Upper lobe of left lung (tissue), 6 donors: Measurements from ENCODE around the gene AREL1. TPM values are rescaled to one million over a fixed set of nuclear protein-coding genes. Genes with fewer than 3 reads are reported as not detected.

ENCODE experiments used
- ATAC-seq, 2 donors: fragments of 200-7000 bp; cut with Tn5 transposase; one replicate each; pipeline ENCODE4 v1.9.1; 2022; ENCODE audit warnings: mild to moderate bottlenecking in 2 of 2, moderate library complexity in 2 of 2; ENCODE audit not compliant: low FRiP score in 2 of 2
- DNase-seq, 2 donors: peaks; one replicate each; pipeline ENCODE4 v3.0.0-alpha.2; 2019 to 2020
- H3K27ac ChIP-seq, 4 donors: fragments of 200-600 bp; sonication (generic); one replicate each; pipeline ENCODE4 v1.5.1; 2016 to 2019
- H3K27me3 ChIP-seq, 4 donors: fragments of 200-600 bp; sonication (generic); one replicate each; pipeline ENCODE4 v1.5.1; 2017 to 2019
- H3K36me3 ChIP-seq, 4 donors: fragments of 200-600 bp; sonication (generic); one replicate each; pipeline ENCODE4 v1.5.1; 2016 to 2019
- H3K4me1 ChIP-seq, 4 donors: fragments of 200-600 bp; sonication (generic); one replicate each; pipeline ENCODE4 v1.5.1; 2018 to 2019
- H3K4me3 ChIP-seq, 4 donors: fragments of 200-600 bp; sonication (generic); one replicate each; pipeline ENCODE4 v1.5.1; 2017 to 2019; ENCODE audit warnings: mild to moderate bottlenecking in 2 of 4, moderate library complexity in 1 of 4
- H3K9me3 ChIP-seq, 4 donors: fragments of 200-600 bp; sonication (generic); one replicate each; pipeline ENCODE4 v1.5.1; 2018 to 2019
- CTCF ChIP-seq, 6 experiments: fragments of 450-650 bp in 4 of 6; fragments of 200-600 bp in 2 of 6; sonication (generic) in 2 of 6; IDR thresholded peaks; one replicate each; pipeline ENCODE4 v1.5.1; 2016 to 2019; ENCODE audit warnings: antibody characterized with exemption in 6 of 6
- EP300 ChIP-seq, 4 donors: sonication (generic); formaldehyde crosslinking; IDR thresholded peaks; one replicate each; pipeline ENCODE4 v1.5.1; 2017; ENCODE audit warnings: antibody characterized with exemption in 4 of 4, control low read depth in 2 of 4
- POLR2A ChIP-seq, 4 donors: fragments of 450-650 bp; IDR thresholded peaks; one replicate each; pipeline ENCODE4 v1.5.1; 2016 to 2017; ENCODE audit warnings: antibody characterized with exemption in 4 of 4, mild to moderate bottlenecking in 2 of 4
- POLR2AphosphoS5 ChIP-seq, 2 donors: sonication (generic); formaldehyde crosslinking; IDR thresholded peaks; one replicate each; pipeline ENCODE4 v1.5.1; 2017; ENCODE audit warnings: antibody characterized with exemption in 2 of 2
- WGBS, 2 donors: methylation state at CpG; one replicate each; pipeline ENCODE4 v1.1.5; 2017 to 2018; 5-methylcytosine and 5-hydroxymethylcytosine counted together
- total RNA-seq, 6 donors: library from RNA; depleted of rRNA in 4 of 6; stranded (reverse); fragments of >200 nt in 4 of 6; gene quantifications; one replicate each; pipeline versions ENCODE4 v1.1.0 to v1.2.1, GENCODE V29; 2016 to 2021
- donor health status: DM: no; HTN: no; CAD: no; lungs with moderate emphysema.
- donor health status: DM: no; HTN: yes; CAD: no; lungs with severe emphysema.

Gene AREL1
- total RNA-seq, 6 donors from 2014 or later, result 13.5 to 44.0 (median 28.9) TPM

DNA sequence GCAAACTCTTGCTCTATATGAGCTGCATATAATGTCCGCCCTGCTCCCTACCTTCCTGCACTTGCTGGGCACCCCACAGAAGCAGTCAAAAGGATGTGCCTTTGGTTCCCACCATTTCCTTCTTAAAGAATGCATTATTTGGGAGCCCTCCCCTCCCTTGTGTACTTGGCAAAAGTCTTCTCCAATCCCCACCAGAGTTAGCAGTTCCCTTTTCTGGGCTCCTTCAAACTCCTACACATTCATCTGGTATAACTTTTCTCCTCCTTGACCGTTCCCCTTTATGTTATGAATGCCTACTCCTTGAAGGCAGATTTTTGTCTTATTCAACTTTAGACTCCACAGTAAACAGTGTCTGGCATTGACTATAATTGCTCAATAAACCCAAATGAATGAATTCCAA, 27.8 kb downstream of the AREL1 start:
- H3K4me1 ChIP-seq, result peaks cover 0 to 6% (median 0%) of the 10 kb centered on the region in 4 donors
- DNase-seq (no peak), ATAC-seq (peak in 1 of 2 donors; percentile 28)
- H3K36me3 ChIP-seq, result peaks cover 5 to 65% (median 29%) of the 10 kb centered on the region in 4 donors
- H3K9me3 ChIP-seq, result no peaks in the 10 kb centered on the region
- H3K4me3 ChIP-seq, result no peak overlapping the region
- peak overlapping the region in 2 of 4 donors; percentile 48 to 56 for H3K27ac ChIP-seq
- WGBS, 2 donors, result 83 to 84% methylated on average over 2 of the region's 2 CpGs
- no peak for TF ChIP-seq POLR2AphosphoS5 (IDR thresholded peaks at IDR 0.05)
- no peaks in the 10 kb centered on the region for H3K27me3 ChIP-seq

GRCh38 chr14:74684434-74684833, 28.4 kb downstream of the AREL1 start:
- TF ChIP-seq POLR2A (IDR thresholded peaks at IDR 0.05) (no peak), CTCF (IDR thresholded peaks at IDR 0.05) (no peak)
- 63 to 85% methylated on average over 12 of the region's 12 CpGs for WGBS, 2 donors
- peak; percentile 36 to 37 for ATAC-seq
- H3K27me3 ChIP-seq, result no peaks in the 10 kb centered on the region
- no peak overlapping the region for H3K4me3 ChIP-seq
- peaks cover 5 to 65% (median 26%) of the 10 kb centered on the region in 4 donors for H3K36me3 ChIP-seq
- peaks cover 0 to 6% (median 0%) of the 10 kb centered on the region in 4 donors for H3K4me1 ChIP-seq
- no peaks in the 10 kb centered on the region for H3K9me3 ChIP-seq
- H3K27ac ChIP-seq, result peak overlapping the region in 2 of 4 donors; percentile 48 to 56
- peak in 1 of 2 donors; percentile 60 for DNase-seq

DNA sequence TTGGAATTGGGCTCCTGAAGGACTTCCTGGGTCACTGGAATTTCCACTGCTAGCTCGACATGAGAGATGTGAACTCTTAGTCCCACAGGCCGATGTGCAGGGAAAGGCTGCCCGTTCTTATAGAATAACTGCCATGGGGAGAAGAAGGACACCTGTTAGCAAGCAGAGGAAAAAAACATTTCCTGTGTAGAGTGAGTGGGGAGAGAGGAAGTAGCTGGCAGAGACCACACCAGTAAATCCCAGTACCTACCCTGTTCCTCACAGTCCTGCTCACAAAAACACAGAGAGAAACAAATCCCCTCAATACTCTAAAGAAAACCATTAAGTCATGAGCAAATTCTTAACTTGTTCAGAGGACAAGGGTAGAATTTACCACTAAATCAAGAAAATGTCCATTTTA, 29.5 kb downstream of the AREL1 start:
- no peak for DNase-seq
- peaks cover 5 to 67% (median 26%) of the 10 kb centered on the region in 4 donors for H3K36me3 ChIP-seq
- peaks cover 0 to 6% (median 0%) of the 10 kb centered on the region in 4 donors for H3K4me1 ChIP-seq
- H3K9me3 ChIP-seq, result no peaks in the 10 kb centered on the region
- no peak overlapping the region for H3K27ac ChIP-seq
- 51 to 63% methylated on average over 3 of the region's 3 CpGs for WGBS, 2 donors
- H3K27me3 ChIP-seq, result no peaks in the 10 kb centered on the region
- TF ChIP-seq CTCF (IDR thresholded peaks at IDR 0.05), result no peak
- no peak for TF ChIP-seq POLR2A (IDR thresholded peaks at IDR 0.05)
- no peak for TF ChIP-seq POLR2AphosphoS5 (IDR thresholded peaks at IDR 0.05)
- no peak for TF ChIP-seq EP300 (IDR thresholded peaks at IDR 0.05)
- no peak for ATAC-seq
- H3K4me3 ChIP-seq, result no peak overlapping the region

GRCh38 chr14:74682169-74682952, 30.5 kb downstream of the AREL1 start:
- TF ChIP-seq POLR2A (IDR thresholded peaks at IDR 0.05) (no peak), POLR2AphosphoS5 (IDR thresholded peaks at IDR 0.05) (no peak), CTCF (IDR thresholded peaks at IDR 0.05) (no peak), EP300 (IDR thresholded peaks at IDR 0.05) (no peak)
- Histone ChIP-seq H3K27me3 (no peaks in the 10 kb centered on the region), H3K9me3 (no peaks in the 10 kb centered on the region), H3K4me3 (no peak overlapping the region), H3K27ac (no peak overlapping the region), H3K4me1 (peaks cover 0 to 6% (median 0%) of the 10 kb centered on the region in 4 donors), H3K36me3 (peaks cover 5 to 70% (median 24%) of the 10 kb centered on the region in 4 donors)
- DNase-seq (no peak), ATAC-seq (no peak)
- WGBS, 2 donors, result 91 to 96% methylated on average over 10 of the region's 10 CpGs

DNA sequence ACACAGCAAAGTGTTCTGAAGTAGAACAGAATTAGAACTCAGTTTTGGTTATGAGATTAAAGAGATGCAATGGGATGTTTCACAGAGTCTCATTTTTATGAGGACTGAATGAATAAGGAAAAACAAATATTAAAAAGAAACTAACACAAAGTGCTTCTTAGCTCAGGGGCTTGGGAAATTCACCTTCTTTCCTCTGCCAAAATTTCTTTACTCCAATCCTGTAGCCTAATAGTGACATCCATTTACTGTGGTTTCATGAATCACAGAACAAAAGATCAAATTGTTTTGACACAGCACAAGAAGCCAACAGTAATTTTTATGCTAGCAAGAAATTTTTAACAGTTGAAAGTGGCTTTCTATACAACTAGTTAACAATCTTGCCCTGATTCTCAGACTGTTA, 37.7 kb downstream of the AREL1 start:
- DNase-seq (no peak), ATAC-seq (no peak)
- no peaks in the 10 kb centered on the region for H3K9me3 ChIP-seq
- no peaks in the 10 kb centered on the region for H3K27me3 ChIP-seq
- no peak overlapping the region for H3K27ac ChIP-seq
- TF ChIP-seq EP300 (IDR thresholded peaks at IDR 0.05), result no peak
- TF ChIP-seq POLR2A (IDR thresholded peaks at IDR 0.05), result no peak
- no peak for TF ChIP-seq CTCF (IDR thresholded peaks at IDR 0.05)
- no peak for TF ChIP-seq POLR2AphosphoS5 (IDR thresholded peaks at IDR 0.05)
- no peaks in the 10 kb centered on the region for H3K4me1 ChIP-seq
- H3K4me3 ChIP-seq, result no peak overlapping the region
- H3K36me3 ChIP-seq, result peaks cover 27 to 79% (median 52%) of the 10 kb centered on the region in 4 donors
